NCI-H2107 treated with DMSO at 0.1 percent for 48 hours (cell line): ENCODE results near the gene SLX4IP.

ENCODE experiments used
- DNase-seq: peaks from one replicate; lab custom pipeline; 2025; ENCODE audit not compliant: unreplicated experiment; lab: John Stamatoyannopoulos, UW

Gene SLX4IP

DNA sequence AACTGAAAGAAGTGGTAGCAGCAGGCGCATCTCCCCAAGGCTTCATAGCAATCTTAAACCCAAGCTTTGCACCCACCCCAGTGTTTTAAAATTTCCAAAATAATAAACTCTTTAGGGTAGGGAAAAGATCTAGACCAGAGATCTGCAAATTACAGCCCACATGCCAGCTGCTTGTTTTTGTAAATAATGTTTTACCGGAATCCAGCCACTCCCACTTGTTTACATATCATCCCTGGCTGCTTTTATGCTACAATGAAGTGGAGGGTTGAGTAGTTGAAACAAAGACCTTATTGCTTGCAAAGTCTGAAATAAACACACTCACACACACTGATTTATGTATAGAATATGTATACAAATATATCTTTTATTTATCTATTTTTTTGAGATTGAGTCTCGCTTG lies 30.0 kb downstream of the SLX4IP start:
- DNase-seq: no peak

DNA sequence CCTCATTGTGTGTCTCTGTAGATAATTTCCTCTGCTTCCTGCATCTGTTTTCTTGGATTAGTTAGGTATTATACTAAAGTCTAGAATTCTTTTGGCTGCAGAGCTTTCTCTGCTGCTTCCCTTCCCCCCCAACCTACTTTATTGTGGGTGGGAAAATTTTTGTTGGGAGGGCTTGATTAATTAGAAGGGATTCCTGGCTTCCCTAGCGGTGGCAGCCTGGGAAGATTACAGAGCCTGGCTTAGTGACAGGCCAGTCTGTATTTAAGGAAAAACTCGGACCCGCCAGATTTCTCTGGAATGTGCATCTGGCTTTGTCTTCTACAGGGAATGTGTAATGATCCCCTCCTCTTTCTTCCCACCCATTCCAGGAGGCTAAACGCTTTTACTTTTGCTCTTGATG lies 31.2 kb downstream of the SLX4IP start:
- no peak for DNase-seq

DNA sequence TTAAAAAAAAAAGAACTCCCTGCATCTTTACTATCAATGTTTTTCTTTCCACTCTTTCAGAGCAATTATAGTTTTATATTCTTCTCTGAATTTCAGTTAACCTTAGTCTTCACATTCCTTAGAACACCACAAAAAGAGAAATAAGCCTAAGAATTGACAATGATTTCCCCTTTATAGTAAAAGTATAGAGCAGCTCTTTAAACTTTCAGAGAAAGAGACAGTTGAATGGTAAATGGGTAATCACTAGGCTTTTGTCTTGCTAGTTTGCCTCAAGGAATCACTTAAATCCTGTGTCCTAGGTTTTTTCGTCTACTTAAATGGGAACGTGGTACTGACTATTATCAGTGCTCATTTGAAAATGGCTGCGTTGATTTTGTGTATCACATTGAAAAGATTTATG lies 31.8 kb downstream of the SLX4IP start:
- no peak for DNase-seq

DNA sequence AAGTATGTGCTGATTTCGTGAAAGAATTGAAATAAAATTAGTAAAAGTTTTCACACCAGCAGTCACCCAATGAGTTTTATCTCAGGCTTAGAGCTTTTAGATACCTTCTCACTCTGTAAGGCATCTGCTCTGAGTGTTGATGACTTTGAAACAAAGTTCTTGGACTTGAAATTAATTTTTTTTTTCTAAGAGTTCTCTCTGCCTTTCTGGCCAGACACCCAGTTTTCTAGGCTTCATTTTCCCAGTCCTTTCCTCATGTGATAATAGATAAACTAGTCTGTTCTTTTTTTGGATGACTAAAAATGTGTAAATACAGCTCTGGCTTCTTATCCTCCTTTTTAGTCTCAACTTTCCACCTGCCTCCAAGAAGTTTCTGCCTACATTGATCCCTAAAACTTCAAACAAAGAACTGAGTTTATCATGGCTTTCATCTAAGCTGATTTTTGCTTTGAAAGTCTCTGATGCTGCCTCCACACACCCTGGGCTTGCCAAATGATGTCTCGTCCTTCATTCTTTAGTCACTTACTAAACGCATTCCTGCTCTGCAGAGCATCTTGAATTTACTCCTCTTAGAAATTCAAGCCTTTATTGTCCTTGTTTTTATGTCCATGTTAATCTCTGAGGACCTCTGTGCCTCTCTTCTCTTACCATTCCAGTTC lies 32.7 kb downstream of the SLX4IP start:
- DNase-seq: no peak

DNA sequence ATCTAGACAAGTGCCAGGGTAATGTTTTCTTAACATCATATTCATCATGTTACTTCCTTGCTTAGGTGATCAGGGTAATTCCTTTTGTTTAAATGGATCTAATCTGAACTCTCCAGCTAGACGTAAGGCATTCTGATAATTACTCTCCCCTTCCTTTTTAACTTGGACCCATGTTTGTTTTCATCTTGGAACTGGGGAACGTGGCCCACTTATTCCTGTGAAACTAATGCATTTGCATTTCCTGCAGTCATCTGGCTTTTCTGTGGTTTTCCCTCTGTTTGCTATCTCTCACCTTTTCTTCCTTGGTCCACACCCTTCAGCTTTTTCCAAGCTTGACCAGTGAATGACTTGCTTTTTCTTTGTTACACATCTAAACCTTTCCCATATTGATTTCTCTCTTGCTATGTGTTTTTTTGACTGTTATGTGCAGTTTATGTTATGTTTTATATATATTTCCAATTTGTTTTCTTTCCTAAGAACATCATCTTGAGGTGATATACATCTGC lies 33.3 kb downstream of the SLX4IP start:
- DNase-seq: no peak

DNA sequence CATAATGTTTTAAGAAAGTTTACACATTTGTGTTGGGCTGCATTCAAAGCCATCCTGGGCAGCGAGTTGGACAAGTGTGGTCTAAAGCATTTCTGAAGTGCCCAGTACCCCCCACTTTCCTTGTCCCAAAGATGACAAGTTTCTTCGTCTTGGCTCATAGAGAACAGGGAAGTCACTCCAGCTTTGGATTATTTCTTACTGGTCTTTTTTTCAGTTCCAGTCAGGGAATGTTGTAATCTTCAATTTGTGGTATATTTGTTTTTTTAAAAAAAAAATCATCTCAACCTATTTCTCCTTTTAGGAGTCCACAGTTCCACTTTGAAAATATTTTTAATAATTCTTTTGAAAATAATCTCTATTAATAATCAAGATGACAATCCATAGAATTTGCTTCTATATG lies 34.0 kb downstream of the SLX4IP start:
- no peak for DNase-seq

DNA sequence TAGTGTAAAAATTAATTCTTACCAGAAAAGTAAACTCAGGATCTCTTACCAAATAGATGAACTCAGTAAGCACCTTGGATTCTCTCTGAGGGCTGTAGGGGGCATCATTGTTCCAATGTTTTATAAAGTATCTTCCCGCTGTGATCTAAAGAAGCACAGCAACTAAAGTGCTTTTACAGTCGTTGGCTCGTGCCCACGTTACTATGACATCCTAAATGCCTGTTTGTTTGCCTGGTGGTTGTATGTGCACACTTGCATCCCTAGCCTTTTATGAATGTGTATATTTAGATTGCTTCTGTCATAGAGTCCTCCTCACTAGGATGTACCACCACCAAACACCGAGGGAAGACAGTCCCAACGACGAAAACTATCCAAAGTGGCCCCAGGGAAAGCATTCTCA lies 34.5 kb downstream of the SLX4IP start:
- DNase-seq: peak; percentile 76

DNA sequence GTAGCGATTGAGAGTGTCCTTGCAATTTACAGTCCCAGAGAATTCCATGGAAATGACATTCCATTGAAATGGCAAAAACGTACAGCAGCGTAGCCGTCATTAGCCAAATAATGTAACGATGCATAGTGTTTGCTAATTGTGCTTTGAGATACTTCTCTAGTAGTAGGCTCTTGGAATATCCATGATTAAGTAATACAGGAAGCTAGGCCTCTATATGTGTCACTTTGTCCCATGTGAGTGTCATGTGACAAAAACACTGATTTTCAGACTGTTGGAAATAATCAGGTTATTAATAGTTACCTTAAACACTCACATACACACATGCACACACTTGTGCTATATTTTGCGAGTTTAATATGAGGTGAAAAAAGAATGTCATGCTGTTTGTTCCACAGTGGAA lies 35.2 kb downstream of the SLX4IP start:
- DNase-seq: no peak

DNA sequence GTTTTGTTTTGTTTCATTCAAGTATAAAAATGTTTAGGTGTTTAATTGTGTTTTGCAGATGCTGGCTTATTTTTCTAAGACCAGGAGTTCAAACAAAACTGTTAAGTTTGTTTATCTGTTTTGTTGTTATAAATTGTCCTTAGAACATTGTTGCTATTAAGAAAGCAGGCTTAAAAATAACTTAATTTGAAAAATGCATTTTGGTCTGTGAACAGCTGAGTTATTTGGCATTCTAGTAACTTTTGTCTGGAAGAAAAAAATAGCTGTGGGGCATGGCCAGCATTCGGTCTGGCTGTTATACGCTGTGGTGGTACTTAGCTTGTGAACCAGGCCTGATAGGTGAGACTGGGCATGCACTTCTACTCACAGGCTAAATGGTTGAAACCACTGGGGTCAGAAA lies 37.8 kb downstream of the SLX4IP start:
- DNase-seq: no peak

DNA sequence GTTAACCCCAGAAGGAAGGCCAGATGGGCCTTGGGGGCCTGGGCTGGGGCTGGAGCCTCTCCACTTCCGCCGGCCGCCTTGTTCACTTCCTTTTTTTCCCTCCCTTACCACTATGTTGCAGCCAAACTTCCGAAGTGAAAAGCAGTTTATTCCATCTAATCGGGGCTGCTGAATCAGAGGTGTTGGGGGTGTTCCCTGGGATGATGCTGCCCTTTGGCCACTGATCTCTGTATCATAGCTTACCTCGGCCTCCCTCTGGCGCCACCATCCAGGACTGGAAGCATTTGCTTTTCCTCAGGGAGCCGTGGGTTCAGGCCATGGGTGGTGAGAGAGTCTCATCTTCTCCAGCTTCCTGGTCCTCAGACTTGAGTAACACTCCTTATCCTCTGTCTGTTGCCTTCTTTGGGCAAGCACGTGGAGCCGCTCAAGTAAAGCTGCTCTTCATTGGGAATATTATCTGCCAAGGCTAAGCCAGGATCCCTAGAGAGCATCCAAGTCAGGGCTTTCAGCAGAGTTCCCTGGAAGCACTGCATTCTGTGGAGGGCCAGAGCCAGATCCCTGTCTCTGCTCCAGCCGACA lies 39.6 kb downstream of the SLX4IP start:
- no peak for DNase-seq

DNA sequence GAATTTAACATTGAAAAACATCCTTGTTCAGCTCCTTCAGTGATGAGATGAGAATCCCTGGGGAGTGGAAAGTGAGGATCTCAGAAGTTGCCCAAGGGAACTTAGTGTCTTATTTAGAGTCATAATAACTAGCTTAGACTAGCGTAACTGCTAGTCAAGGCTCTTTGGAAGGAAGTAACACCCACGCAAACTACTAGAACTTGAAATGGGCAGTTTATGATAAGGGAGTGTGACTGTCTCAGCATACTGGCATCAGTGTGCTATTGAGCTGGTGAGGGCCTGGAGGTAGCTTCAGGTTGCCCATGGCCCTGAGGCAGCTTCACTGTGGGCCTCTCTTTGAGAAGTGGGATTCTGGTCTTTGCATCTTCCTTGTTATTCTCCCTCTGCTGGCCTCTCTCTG lies 40.1 kb downstream of the SLX4IP start:
- DNase-seq: no peak

DNA sequence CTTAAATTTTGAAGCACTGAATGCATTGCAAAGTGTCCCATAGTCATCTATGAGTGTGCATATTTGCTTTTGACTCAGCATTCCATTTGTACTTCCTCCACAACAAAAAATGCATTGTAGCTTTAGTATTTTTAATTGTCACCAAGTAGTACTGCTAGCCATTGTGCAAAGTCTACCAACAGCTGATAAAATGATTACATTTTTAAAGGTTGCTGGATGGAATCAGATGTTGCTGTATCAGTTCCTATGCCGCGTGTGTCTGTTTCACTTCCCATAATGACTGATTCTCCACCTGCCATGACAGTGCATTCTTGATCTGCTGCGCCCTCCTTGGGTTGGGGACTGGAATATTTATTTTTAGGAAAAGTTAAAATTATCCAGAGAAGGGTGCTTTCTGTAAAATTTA lies 41.2 kb downstream of the SLX4IP start:
- no peak for DNase-seq

DNA sequence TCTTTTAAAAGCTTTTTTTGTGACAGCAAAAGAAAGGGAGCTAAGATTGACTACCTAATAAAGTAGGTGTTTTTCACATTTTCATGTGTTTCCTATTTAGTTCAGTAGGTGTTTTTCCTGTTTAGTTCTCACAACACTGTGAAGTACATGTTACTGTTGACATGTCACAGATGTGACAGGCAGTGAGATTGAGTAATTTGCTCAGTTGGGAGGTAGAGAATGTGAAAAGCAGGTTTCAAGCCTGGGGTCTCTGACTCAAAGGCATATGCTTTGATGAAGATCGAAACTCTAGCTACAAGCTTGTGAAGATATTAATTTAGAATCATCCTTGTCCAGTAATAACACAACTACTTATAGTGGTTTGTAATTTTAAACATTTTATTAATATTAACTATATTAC lies 43.1 kb downstream of the SLX4IP start:
- DNase-seq: no peak

DNA sequence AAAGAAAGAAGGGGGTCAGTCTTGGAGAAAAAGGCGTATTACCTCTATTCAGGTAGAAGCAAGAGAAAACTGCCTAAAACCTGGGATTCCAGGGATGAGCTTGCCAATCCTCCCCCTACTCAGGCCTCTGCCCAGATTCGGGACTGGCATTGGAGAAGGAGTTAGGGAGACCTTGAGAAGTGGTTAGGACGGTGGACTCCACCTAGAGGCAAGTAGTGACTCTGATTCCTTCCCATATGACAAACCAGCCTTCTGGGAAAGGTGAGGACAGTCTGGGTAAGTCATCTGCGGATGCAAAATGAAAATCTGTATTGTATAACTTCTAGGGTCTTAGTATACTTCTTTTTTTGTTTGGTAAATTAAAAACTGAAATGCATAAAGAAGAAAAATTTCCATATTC lies 43.8 kb downstream of the SLX4IP start:
- no peak for DNase-seq

DNA sequence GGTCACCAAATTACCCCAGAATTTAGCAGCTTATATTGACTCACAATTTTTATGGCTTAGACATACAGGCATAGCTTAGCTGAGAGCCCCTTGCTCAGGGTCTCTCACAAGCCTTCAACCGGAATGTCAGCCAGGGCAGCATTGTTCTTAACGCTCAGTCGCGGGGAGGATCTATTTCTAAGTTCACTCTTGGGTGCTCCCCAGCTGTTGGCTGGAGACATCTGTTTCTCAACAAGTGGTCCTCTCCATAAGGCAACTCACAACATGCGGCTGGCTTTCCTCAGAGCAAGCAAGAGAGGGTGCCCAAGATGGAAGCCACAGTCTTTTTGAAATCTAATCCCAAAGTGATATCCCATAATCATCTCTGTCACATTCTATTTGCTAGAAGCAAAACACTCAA lies 46.6 kb downstream of the SLX4IP start:
- DNase-seq: no peak

DNA sequence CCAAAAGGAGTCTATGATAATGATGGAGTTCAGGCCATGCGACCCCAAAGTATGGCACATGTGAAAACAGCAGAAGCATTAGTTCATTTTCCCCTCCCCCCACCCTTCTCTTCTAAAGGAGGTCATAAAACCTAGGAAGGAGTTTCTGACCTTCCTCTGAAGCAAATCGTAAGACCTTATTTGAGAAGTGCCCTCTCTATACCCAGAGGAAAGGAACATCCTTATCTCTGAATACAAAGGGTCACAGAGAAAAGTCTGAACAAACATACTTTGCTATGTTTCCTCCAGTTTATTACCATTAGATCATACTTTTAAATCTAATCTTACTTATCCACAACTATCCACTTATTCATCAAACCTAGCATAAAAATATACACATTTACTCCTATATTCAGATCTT lies 48.6 kb downstream of the SLX4IP start:
- no peak for DNase-seq

DNA sequence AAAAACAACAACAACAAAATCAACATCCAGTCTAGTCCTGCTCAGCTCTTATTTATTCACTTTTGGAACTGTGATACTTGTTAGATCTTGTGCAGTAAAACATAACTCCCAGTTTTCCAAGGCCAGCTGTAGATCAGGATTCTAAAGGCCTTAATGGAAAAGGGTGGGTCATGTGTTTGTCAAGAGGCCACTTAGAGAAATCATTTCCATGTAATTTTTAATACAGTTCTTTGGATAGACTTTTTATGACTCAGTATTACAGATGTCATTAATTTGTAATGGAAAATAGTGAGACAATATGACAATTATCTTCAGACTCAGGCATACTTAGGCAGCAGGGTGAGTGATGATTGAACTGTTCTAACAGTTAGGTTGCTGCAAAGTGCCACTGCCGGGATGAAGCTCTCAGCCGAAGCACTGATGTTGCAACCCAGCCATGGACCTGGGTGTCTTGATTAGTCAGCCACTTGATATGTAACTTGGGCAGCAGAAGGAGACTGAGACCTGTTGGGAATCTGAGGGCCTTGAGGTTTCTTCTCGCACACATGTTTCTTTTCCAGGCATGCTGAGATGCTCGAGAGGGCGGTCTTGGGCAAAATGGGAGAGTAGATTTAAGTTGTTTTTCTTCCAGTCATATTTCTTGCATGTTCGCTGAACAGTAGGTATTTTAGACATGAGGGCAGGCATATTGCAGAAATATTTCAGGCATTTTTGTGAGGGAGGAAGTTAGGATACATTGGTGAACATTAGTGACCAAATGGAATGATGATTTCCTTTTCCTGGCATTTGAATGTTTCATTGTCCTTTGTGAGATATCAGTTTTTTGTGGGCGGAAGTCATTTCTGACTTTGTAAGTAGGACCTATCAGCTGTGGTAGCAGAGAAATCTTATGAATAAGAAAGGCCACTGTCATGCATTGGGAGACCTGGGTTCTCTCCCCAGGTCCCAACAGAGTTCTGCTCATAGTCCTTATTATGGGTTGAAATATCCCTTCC lies 52.3 kb downstream of the SLX4IP start:
- DNase-seq: no peak

DNA sequence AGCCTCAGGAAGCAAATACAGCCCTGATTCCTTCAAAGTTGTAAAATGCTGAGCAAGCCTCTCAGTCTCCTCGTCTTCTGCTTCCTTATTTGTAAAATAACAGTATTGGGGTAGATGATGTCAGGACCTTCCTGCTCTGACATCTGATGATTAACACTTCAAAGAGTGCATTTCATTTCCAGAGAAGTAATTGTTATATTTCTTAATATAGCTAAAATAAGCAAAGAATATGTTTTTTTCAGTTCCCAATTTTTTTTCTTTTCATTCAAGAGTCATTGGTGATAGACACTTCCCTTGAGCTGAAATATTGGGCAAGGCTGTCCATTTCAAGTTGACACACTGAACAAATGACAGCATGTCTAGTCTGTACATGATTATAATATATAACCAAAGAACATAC lies 53.4 kb downstream of the SLX4IP start:
- DNase-seq: no peak

DNA sequence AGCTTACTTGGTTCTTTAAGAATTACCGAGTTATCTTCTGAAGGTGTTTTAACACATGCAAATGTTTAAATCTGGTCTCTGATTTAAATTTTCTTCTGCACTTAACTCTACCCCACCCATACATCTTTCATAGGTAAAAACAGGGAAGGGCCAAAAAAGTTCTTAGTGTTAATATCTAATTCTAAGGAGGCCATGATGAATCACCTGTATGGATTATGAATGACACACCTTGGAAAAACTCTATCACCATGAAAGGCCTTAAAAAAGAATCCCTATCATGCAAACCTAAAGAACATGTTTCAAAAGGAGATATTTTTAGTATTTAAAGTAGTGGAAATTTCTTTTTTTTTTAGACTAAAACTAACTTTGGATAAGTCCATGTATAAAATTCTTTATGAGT lies 54.7 kb downstream of the SLX4IP start:
- no peak for DNase-seq

DNA sequence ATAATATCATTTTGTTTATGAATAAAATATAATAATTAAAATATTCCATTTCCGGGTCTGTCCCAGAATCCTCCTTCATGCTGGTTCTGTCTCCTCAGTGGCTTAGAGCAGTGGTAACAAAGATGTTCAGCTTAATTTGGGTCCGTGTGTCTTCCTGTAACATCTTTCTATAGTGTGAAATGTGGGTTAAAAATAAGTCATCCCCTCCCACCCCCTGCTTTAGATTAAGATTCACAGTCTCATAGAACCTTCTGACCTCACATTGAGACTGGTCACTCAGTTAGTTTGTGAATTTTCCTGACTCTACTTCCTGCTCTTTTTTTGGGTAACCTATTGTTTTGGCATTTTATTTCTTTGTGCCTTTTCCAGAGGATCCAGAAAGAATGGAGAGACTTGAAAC lies 55.2 kb downstream of the SLX4IP start:
- no peak for DNase-seq

DNA sequence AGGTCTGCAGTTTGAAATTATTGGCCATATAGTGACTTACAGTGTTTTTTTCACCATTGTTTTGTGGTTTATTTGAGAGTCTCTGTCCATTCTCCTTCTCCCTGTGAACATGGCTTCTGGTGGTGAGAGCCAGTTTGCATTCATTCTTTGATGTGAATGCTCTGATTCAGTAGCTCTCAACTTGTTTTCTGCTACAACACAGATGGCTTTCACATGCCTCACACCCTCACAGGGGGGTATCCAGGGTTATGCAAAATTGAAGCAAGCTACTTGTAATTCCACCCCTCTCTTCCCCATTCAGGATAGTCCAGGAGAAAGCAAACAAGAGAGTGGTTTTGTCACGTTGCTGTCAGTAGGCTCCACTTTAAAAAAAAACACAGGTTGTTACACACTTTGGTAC lies 55.6 kb downstream of the SLX4IP start:
- peak; percentile 22 for DNase-seq

DNA sequence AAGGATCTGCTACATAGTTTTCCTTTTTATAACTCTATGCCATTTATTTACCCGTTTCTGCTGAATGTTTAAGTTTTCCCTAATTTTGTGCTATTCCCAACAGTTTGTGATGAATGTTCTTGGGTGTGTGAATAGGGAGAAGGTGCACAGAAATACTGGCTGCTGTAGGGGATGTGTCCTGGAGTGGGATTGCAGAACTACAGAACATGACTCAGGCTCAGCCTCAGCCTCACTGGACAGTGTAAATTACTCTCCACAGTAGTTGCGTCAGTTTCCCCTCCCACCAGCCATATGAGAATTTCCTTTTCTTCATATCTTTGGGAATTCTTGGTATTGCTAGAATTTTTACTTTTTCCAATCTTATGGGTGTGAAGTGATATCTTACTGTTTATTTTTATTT lies 57.0 kb downstream of the SLX4IP start:
- no peak for DNase-seq
